IPS-18a (cell line): ENCODE data around the gene MSH4.
"Not testable (repeated sequence)": the region's sequence is repeated elsewhere in the genome, so short reads cannot be mapped to it uniquely, and the experiment has no call there.

Experiments used
- H3K27ac ChIP-seq: one replicate; pipeline ENCODE4 v1.5.1; 2013; ENCODE audit warnings: low read length
- H3K27me3 ChIP-seq: one replicate; pipeline ENCODE4 v1.6.1; 2013; ENCODE audit warnings: mild to moderate bottlenecking, low read length; ENCODE audit not compliant: control insufficient read depth, insufficient read depth
- H3K36me3 ChIP-seq: one replicate; pipeline ENCODE4 v1.6.1; 2013; ENCODE audit warnings: low read depth, low read length; ENCODE audit not compliant: control insufficient read depth
- H3K4me1 ChIP-seq: one replicate; pipeline ENCODE4 v1.6.1; 2013; ENCODE audit warnings: low read depth, low read length; ENCODE audit not compliant: control insufficient read depth
- H3K4me3 ChIP-seq: one replicate; pipeline ENCODE4 v1.5.1; 2013; ENCODE audit warnings: low read length
- H3K9ac ChIP-seq: one replicate; pipeline ENCODE4 v1.6.1; 2013; ENCODE audit warnings: mild to moderate bottlenecking, low read length, moderate library complexity
- H3K9me3 ChIP-seq: one replicate; pipeline ENCODE4 v1.6.1; 2013; ENCODE audit warnings: low read depth, low read length; ENCODE audit not compliant: control insufficient read depth

MSH4 gene

DNA sequence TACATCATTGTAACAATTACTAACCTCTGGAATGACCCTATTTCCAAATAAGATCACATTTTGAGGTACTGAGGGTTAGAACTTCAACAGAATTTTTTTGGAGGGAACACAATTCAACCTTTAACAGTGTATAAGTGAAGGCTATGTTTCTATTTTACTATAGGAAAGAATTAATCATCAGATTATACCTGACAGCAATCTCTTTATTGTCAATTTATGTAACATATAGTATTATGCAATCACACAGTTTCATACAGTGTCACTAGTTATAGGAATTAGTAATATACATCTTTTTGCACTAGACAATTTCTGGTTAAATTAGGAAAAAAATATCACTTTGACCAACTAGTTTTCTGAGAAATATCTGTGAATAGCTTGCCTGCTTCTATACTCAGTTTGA lies 59.1 kb downstream of the MSH4 start:
- H3K4me1 ChIP-seq: no peaks in the 10 kb centered on the region
- H3K27ac ChIP-seq: no peak overlapping the region
- H3K4me3 ChIP-seq: no peak overlapping the region
- H3K27me3 ChIP-seq: no peaks in the 10 kb centered on the region
- H3K9me3 ChIP-seq: no peaks in the 10 kb centered on the region
- no peaks in the 10 kb centered on the region for H3K36me3 ChIP-seq
- H3K9ac ChIP-seq: no peak overlapping the region

DNA sequence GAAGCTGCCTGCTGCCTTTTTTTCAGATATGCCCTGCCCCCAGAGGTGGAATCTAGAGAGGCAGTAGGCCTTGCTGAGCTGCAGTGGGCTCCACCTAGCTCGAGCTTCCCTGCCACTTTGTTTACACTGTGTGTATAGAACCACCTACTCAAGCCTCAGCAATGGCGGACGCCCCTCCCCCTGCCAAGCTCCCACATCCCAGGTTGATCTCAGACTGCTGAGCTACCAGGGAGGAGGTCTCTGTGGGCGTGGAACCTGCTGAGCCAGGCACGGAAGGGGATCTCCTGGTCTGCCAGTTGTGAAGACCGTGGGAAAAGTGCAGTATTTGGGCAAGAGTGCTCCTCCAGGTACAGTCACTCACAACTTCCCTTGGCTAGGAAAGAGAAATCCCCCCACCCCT lies 65.1 kb downstream of the MSH4 start:
- Histone ChIP-seq H3K27me3 (no peaks in the 10 kb centered on the region), H3K27ac (no peak overlapping the region), H3K36me3 (no peaks in the 10 kb centered on the region), H3K9ac (no peak overlapping the region), H3K4me1 (no peaks in the 10 kb centered on the region), H3K9me3 (no peaks in the 10 kb centered on the region), H3K4me3 (no peak overlapping the region)

DNA sequence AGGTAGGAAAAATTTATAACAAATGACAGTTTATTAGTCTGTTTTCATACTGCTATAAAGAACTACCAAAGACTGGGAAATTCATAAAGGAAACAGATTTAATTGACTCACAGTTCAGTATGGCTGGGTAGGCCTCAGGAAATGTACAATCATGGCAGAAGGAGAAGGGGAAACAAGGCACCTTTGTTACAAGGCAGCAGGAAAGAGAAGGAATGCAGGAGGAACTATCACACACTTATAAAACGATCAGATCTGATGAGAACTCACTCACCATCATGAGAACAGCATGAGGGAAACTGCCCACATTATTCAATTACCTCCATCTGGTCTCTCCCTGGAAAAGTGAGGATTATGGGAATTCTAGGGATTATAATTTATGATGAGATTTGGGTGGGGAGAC lies 74.3 kb downstream of the MSH4 start:
- no peak overlapping the region for H3K27ac ChIP-seq
- no peaks in the 10 kb centered on the region for H3K27me3 ChIP-seq
- H3K4me1 ChIP-seq: peaks cover 3% of the 10 kb centered on the region
- no peak overlapping the region for H3K9ac ChIP-seq
- H3K9me3 ChIP-seq: no peaks in the 10 kb centered on the region
- H3K36me3 ChIP-seq: no peaks in the 10 kb centered on the region
- no peak overlapping the region for H3K4me3 ChIP-seq

DNA sequence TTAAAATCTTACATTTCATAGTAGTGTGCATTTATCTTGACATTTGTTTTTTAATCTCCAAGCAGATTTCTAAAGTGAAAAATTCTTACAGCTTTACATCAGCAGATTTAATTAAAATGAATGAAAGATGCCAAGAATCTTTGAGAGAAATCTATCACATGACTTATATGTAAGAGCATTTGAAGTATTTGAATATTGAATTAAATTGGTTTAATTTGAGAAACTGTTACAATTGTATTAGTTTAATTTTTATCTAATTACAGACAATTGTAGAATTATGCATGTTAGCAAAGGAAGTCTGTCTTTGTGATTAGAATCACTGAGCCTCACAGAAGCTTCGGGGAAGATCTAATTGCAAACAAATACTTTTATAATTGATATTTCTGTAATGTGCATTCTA lies 83.3 kb downstream of the MSH4 start:
- Histone ChIP-seq H3K9me3 (no peaks in the 10 kb centered on the region), H3K36me3 (no peaks in the 10 kb centered on the region), H3K4me3 (no peak overlapping the region), H3K4me1 (no peaks in the 10 kb centered on the region), H3K9ac (no peak overlapping the region), H3K27me3 (no peaks in the 10 kb centered on the region), H3K27ac (no peak overlapping the region)

DNA sequence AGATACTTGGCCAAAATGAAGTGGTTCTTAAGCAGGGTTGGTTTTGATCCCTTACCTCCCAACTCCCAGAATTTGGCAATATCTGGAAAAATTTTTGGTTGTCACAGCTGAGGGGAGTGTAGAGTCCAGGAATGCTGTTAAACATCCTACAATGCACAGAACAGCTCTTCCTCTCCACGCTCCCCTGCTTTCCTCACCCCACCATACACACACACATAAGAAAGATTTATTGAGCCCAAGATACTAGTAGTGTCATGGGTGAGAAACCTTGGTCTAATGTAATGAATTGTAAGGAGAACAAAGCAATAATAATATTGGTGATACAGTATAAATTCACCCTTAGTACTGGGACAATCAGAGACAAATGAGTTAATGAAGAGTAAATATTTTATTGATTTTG lies 87.8 kb downstream of the MSH4 start:
- no peak overlapping the region for H3K4me3 ChIP-seq
- no peaks in the 10 kb centered on the region for H3K4me1 ChIP-seq
- H3K9me3 ChIP-seq: no peaks in the 10 kb centered on the region
- H3K27ac ChIP-seq: no peak overlapping the region
- no peak overlapping the region for H3K9ac ChIP-seq
- H3K36me3 ChIP-seq: no peaks in the 10 kb centered on the region
- no peaks in the 10 kb centered on the region for H3K27me3 ChIP-seq

DNA sequence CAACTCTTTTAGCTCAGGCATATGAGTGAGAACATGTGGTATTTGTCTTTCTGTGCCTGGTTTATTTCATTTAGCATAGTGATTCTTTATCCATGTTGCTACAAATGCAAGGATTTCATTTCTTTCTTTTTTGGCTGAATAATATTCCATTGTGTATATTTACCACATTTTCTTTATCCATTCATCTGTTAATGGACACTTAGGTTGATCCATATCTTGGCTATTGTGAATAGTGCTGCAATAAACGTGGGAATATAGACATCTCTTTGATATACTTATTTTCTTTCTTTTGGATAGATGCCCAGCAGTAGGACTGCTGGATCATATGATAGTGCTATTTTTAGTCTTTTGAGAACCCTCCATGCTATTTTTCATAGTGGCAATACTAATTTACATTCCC lies 104.7 kb downstream of the MSH4 start:
- no peaks in the 10 kb centered on the region for H3K36me3 ChIP-seq
- no peaks in the 10 kb centered on the region for H3K4me1 ChIP-seq
- H3K27me3 ChIP-seq: no peaks in the 10 kb centered on the region
- no peak overlapping the region for H3K9ac ChIP-seq
- no peak overlapping the region for H3K27ac ChIP-seq
- no peak overlapping the region for H3K4me3 ChIP-seq
- H3K9me3 ChIP-seq: no peaks in the 10 kb centered on the region

DNA sequence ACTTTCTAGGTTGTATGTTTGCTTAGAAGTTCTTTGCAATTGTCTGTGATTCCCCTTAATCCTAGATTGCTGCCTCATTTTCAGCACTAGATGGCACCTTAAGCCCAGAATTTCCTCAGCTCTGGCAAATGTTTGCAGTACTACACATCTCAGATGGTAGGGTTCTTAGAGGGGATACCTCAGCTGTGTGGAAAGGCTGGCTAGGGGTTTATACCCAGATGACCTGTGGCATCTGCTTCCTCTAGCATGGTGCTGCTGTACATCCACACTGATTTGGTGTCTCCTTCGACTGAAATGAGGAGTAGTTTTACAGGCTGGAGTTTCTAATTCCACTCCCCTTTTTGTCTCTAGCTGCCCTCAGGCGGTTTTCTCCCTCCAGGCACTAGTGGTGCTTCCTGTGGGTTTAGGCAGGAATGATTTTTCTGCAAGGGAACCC lies 112.1 kb downstream of the MSH4 start:
- Histone ChIP-seq H3K9me3 (no peaks in the 10 kb centered on the region), H3K9ac (no peak overlapping the region), H3K27ac (no peak overlapping the region), H3K36me3 (no peaks in the 10 kb centered on the region), H3K4me3 (no peak overlapping the region), H3K4me1 (no peaks in the 10 kb centered on the region), H3K27me3 (no peaks in the 10 kb centered on the region)

DNA sequence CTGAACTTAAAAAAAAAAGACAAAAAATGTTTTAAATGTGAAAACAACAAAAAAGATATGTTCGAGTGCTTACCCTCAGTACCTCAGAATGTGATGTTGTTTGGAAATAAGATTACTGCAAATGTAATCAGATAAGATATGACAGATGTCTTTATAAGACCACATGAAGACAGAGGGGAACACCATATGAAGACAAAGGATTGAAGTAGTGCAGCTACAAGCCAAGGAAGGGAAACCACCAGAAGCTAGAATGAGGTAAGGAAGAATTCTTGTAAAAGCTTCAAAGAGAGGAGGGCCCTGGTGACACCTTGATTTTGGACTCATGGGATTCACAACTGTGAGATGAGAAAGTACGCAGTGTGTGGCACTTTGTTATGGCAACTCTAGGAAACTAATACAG lies 120.2 kb downstream of the MSH4 start:
- H3K4me3 ChIP-seq: no peak overlapping the region
- H3K9me3 ChIP-seq: no peaks in the 10 kb centered on the region
- no peaks in the 10 kb centered on the region for H3K4me1 ChIP-seq
- no peaks in the 10 kb centered on the region for H3K36me3 ChIP-seq
- no peak overlapping the region for H3K27ac ChIP-seq
- H3K27me3 ChIP-seq: no peaks in the 10 kb centered on the region
- H3K9ac ChIP-seq: no peak overlapping the region

DNA sequence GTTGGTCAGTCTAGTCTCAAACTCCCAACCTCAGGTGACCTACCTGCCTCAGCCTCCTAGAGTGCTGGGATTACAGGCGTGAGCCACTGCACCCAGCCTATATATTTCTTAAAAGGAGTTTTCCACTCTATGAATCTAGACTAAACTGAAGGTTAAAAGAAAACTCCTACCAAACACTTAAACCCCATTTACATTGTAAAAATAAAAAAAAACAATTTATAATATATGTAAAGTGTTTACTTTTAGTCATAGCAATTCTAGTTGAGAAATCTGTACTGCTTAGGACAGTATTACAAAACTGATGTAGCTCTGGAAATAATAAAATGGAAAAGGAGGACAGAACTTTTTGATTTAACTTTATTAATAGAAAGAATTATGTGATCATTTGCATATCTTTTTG lies 126.0 kb downstream of the MSH4 start:
- Histone ChIP-seq H3K9me3 (no peaks in the 10 kb centered on the region), H3K9ac (no peak overlapping the region), H3K36me3 (no peaks in the 10 kb centered on the region), H3K27ac (no peak overlapping the region), H3K4me1 (no peaks in the 10 kb centered on the region), H3K27me3 (no peaks in the 10 kb centered on the region), H3K4me3 (no peak overlapping the region)

DNA sequence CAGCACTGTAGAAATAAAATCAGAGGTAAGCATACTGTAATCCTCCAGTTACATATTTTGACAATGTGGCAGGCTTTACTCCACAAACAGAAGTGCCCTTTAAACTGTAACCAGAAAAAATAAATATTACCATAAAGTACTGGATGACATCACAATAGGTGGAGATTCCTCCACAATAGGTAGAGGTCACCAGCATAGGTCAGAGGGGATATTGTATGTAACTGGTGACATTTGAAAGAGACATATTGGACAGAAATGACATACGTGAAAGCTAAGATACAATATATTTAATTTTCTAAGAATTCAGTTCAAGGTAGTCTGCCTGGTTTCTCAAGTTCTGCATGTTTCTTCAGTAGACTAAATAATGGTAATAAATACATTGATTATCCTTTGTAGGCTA lies 135.6 kb downstream of the MSH4 start, which contains the start of gene ASB17:
Gene ASB17 (minus strand): TSS at position 101 of the 400 bp plus-strand sequence. CDS start 113 bp downstream, outside the sequence.
- Histone ChIP-seq H3K9me3 (no peaks in the 10 kb centered on the region), H3K27ac (no peak within 1 kb of the TSS), H3K9ac (no peak within 1 kb of the TSS), H3K36me3 (no peaks in the 10 kb centered on the region), H3K4me1 (no peaks in the 10 kb centered on the region), H3K27me3 (no peaks in the 10 kb centered on the region), H3K4me3 (no peak within 1 kb of the TSS)

DNA sequence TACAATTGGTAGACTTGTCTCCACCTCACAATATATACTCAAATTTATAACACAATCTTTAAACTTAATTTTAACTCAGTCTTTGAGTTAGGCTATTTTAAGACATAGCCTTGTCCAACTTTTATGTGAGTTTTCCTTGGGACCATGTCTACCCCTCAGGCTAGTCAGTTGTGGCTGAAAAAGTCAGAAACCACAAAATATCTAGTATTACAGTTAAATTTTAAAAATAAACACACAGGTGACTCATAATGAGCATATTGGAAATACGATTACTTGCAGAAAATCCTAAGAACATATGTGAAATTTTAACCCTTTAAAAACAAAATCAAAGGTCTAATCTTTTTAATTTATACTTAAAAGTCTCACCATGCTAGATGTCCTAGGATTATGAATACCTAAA lies 140.4 kb downstream of the MSH4 start:
- no peaks in the 10 kb centered on the region for H3K9me3 ChIP-seq
- H3K9ac ChIP-seq: no peak overlapping the region
- H3K36me3 ChIP-seq: no peaks in the 10 kb centered on the region
- H3K27me3 ChIP-seq: no peaks in the 10 kb centered on the region
- no peak overlapping the region for H3K27ac ChIP-seq
- H3K4me1 ChIP-seq: no peaks in the 10 kb centered on the region
- H3K4me3 ChIP-seq: no peak overlapping the region

DNA sequence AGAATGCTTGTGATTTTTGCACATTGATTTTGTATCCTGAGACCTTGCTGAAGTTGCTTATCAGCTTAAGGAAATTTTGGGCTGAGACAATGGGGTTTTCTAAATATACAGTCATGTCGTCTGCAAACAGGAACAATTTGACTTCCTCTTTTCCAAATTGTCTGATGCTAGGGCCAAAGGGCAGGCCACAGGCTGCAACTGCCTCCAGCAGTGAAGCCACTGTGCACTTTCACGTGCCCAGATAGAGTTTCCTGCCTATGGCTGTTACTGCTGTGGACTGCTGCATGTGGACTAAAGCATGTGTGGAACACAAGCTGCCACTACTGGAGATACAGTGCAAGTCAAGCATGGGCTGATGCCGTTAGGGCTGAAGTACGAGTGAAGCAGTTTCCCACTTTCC lies 146.4 kb downstream of the MSH4 start:
- H3K9ac ChIP-seq, H3K36me3 ChIP-seq, H3K4me3 ChIP-seq, H3K9me3 ChIP-seq, H3K27me3 ChIP-seq, H3K27ac ChIP-seq, H3K4me1 ChIP-seq: not testable (repeated sequence)
